Body of pancreas (tissue), 4 donors: ENCODE results near the gene CSTPP1. TPM values are rescaled to one million over a fixed set of nuclear protein-coding genes. Genes with fewer than 3 reads are reported as not detected.

Experiments used
- ATAC-seq: fragments of 150-250 bp; one replicate; pipeline ENCODE4 v1.9.1; 2016
- DNase-seq, 4 donors: peaks; one replicate each; pipeline ENCODE4 v3.0.0-alpha.2; 2019
- H3K27ac ChIP-seq, 4 donors: fragments of 200-600 bp; sonication (generic); 1 replicate in 3 of 4; 2 replicates in 1 of 4; pipeline versions ENCODE4 v1.5.1 to v1.6.1; 2016 to 2019; ENCODE audit warnings: mild to moderate bottlenecking in 1 of 4, mixed read lengths in 1 of 4, moderate library complexity in 1 of 4
- H3K27me3 ChIP-seq, 2 donors: fragments of 200-600 bp; sonication (generic); one replicate each; pipeline ENCODE4 v1.6.0; 2016; ENCODE audit warnings: mild to moderate bottlenecking in 1 of 2
- H3K36me3 ChIP-seq, 2 donors: fragments of 200-600 bp; sonication (generic); replicated peaks in 1 of 2; 2 replicates each; pipeline ENCODE4 v1.5.1; 2016; ENCODE audit warnings: low read depth in 2 of 2; ENCODE audit not compliant: insufficient read depth in 1 of 2
- H3K4me1 ChIP-seq: fragments of 200-600 bp; sonication (generic); one replicate; pipeline ENCODE4 v1.6.0; 2016
- H3K4me3 ChIP-seq, 2 donors: fragments of 200-600 bp; sonication (generic); 1 replicate in 1 of 2; 2 replicates in 1 of 2; pipeline ENCODE4 v1.5.1; 2016 to 2019
- H3K9me3 ChIP-seq, 3 donors: fragments of 200-600 bp; sonication (generic); 1 replicate in 2 of 3; 2 replicates in 1 of 3; pipeline ENCODE4 v1.5.1; 2016
- CTCF ChIP-seq, 7 experiments: fragments of 450-650 bp in 4 of 7; fragments of 200-600 bp in 3 of 7; sonication (generic) in 3 of 7; IDR thresholded peaks; one replicate each; pipeline ENCODE4 v1.5.1; 2016 to 2019; ENCODE audit warnings: antibody characterized with exemption in 7 of 7
- POLR2A ChIP-seq, 3 donors: fragments of 450-650 bp; IDR thresholded peaks; one replicate each; pipeline ENCODE4 v1.6.1; 2016; ENCODE audit warnings: antibody characterized with exemption in 3 of 3, mild to moderate bottlenecking in 2 of 3
- WGBS, 2 donors: methylation state at CpG; one replicate each; pipeline ENCODE4 v1.1.5; 2017; 5-methylcytosine and 5-hydroxymethylcytosine counted together
- intact Hi-C: fragments of 100-400 bp; cut with DNase I; formaldehyde crosslinking; loops from one replicate; pipeline ENCODE4 v1.15.1; 2023
- total RNA-seq, 2 donors: library from RNA; depleted of rRNA; stranded (reverse); fragments of >200 nt; gene quantifications; one replicate each; pipeline ENCODE4 v1.1.0, GENCODE V29; 2016

The CSTPP1 gene
- total RNA-seq, 2 donors from 2014 or later, result 11.2 to 13.2 TPM

DNA sequence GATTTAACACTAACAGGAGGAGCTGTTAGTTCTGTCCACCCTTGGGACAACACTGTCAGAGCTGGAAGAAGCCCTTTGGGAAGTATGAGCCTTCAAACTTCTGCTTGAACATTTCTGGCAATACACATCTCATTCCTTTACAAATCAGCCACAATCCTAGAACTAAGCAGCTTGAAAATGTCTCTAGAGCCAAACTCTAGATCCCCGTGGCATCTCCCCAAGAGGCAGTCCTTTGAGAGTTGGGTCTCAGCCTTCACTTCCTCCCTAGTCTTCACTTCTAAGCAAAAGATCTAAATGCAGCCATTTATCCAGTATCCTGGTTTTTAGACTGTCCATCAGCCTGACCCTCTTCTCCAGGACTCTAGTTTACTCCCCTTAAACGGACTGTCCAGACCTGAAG is 213.2 kb downstream of the CSTPP1 start:
- TF ChIP-seq CTCF (IDR thresholded peaks at IDR 0.05) (no peak), POLR2A (IDR thresholded peaks at IDR 0.05) (no peak)
- Histone ChIP-seq H3K4me1 (peaks cover 43% of the 10 kb centered on the region), H3K4me3 (no peak overlapping the region), H3K36me3 (no peaks in the 10 kb centered on the region), H3K27ac (peak overlapping the region; percentile 70 to 83 (median 77)), H3K27me3 (no peaks in the 10 kb centered on the region), H3K9me3 (no peaks in the 10 kb centered on the region)
- no peak for ATAC-seq
- 44 to 54% methylated on average over 2 of the region's 2 CpGs for WGBS, 2 donors
- intact Hi-C loops, result no loop called here
- no peak for DNase-seq

GRCh38 chr11:47152126-47152952 is 215.8 kb downstream of the CSTPP1 start:
- no peak for ATAC-seq
- H3K27me3 ChIP-seq, result no peaks in the 10 kb centered on the region
- H3K4me3 ChIP-seq, result no peak overlapping the region
- H3K4me1 ChIP-seq, result peaks cover 43% of the 10 kb centered on the region
- H3K27ac ChIP-seq, result peak overlapping the region in 3 of 4 donors; percentile 15 to 39 (median 24)
- TF ChIP-seq CTCF (IDR thresholded peaks at IDR 0.05), result no peak
- TF ChIP-seq POLR2A (IDR thresholded peaks at IDR 0.05), result no peak
- no peaks in the 10 kb centered on the region for H3K9me3 ChIP-seq
- intact Hi-C loops, result no loop called here
- no peaks in the 10 kb centered on the region for H3K36me3 ChIP-seq
- WGBS, 2 donors, result 83 to 88% methylated on average over 16 of the region's 16 CpGs
- no peak for DNase-seq

- no peak overlapping the region for H3K4me3 ChIP-seq
- intact Hi-C loops, result no loop called here
- WGBS, 2 donors, result 35 to 36% methylated on average over 9 to 11 of the region's 11 CpGs
- peak overlapping the region; percentile 39 to 73 (median 61) for H3K27ac ChIP-seq
- no peaks in the 10 kb centered on the region for H3K27me3 ChIP-seq
- ATAC-seq (peak; percentile 83), DNase-seq (peak; percentile 89 to 92 (median 92))
- H3K36me3 ChIP-seq, result no peaks in the 10 kb centered on the region
- TF ChIP-seq CTCF (IDR thresholded peaks at IDR 0.05) (peak; percentile 93 to 99 (median 98)), POLR2A (IDR thresholded peaks at IDR 0.05) (no peak)
- H3K9me3 ChIP-seq, result no peaks in the 10 kb centered on the region
- peaks cover 40% of the 10 kb centered on the region for H3K4me1 ChIP-seq
Observed at GRCh38 chr11:47152953-47153950, 216.7 kb downstream of the CSTPP1 start.

- ATAC-seq (no peak), DNase-seq (no peak)
- no peaks in the 10 kb centered on the region for H3K36me3 ChIP-seq
- no peak overlapping the region for H3K4me3 ChIP-seq
- intact Hi-C loops, result loop anchor here (2.0 kb wide), 1 partner anchor 266 kb away; no protein-coding TSS in a partner anchor
- no peak overlapping the region for H3K27ac ChIP-seq
- TF ChIP-seq POLR2A (IDR thresholded peaks at IDR 0.05) (no peak), CTCF (IDR thresholded peaks at IDR 0.05) (no peak)
- 70 to 79% methylated on average over 18 of the region's 18 CpGs for WGBS, 2 donors
- H3K27me3 ChIP-seq, result no peaks in the 10 kb centered on the region
- H3K4me1 ChIP-seq, result peaks cover 28% of the 10 kb centered on the region
- no peaks in the 10 kb centered on the region for H3K9me3 ChIP-seq
Observed at GRCh38 chr11:47154616-47155570, 218.3 kb downstream of the CSTPP1 start.
